Measurements from ENCODE around the gene ACIN1.

The ACIN1 gene

GRCh38 chr14:23094666-23095195, at the start of gene ACIN1:
ACIN1 (minus strand) TSS chr14:23095136; CDS start chr14:23095112, 24 bp downstream.
- peak; percentile 98 for DNase-seq

GRCh38 chr14:23143911-23144310, 49.0 kb upstream of the ACIN1 start:
- no peak for DNase-seq

GRCh38 chr14:23142826-23143225, 47.9 kb upstream of the ACIN1 start:
- no peak for DNase-seq

- no peak for DNase-seq
These were observed 46.9 kb upstream of the ACIN1 start for GRCh38 chr14:23141706-23142444.

- no peak for DNase-seq
These were observed 45.4 kb upstream of the ACIN1 start for GRCh38 chr14:23140371-23140770.

- no peak for DNase-seq
These were observed 44.9 kb upstream of the ACIN1 start for GRCh38 chr14:23139874-23140273.

GRCh38 chr14:23137813-23138535, 43.0 kb upstream of the ACIN1 start:
- no peak for DNase-seq

- no peak for DNase-seq
These were observed 42.4 kb upstream of the ACIN1 start for GRCh38 chr14:23137192-23137812.

GRCh38 chr14:23136566-23137133, 41.7 kb upstream of the ACIN1 start:
- no peak for DNase-seq

GRCh38 chr14:23132970-23133369, 38.0 kb upstream of the ACIN1 start:
- DNase-seq: no peak

GRCh38 chr14:23131482-23131881, 36.5 kb upstream of the ACIN1 start:
- no peak for DNase-seq

GRCh38 chr14:23130871-23131270, 35.9 kb upstream of the ACIN1 start:
- no peak for DNase-seq

GRCh38 chr14:23129759-23130316, 34.9 kb upstream of the ACIN1 start:
- no peak for DNase-seq

- DNase-seq: no peak
These were observed 34.2 kb upstream of the ACIN1 start for GRCh38 chr14:23128969-23129758.

GRCh38 chr14:23127861-23128260, 32.9 kb upstream of the ACIN1 start:
- no peak for DNase-seq

GRCh38 chr14:23126548-23127278, 31.8 kb upstream of the ACIN1 start:
- DNase-seq: no peak

- DNase-seq: no peak
These were observed 31.1 kb upstream of the ACIN1 start for GRCh38 chr14:23125933-23126524.

- no peak for DNase-seq
These were observed 30.1 kb upstream of the ACIN1 start for GRCh38 chr14:23125011-23125410.

- no peak for DNase-seq
These were observed 29.5 kb upstream of the ACIN1 start for GRCh38 chr14:23124337-23124954.

GRCh38 chr14:23123419-23123818, 28.5 kb upstream of the ACIN1 start:
- DNase-seq: no peak

GRCh38 chr14:23122086-23122485, 27.1 kb upstream of the ACIN1 start:
- no peak for DNase-seq

Data from activated CD8-positive, alpha-beta memory T cell treated with anti-CD3 and anti-CD28 coated beads, Interleukin-2, amount 50 U/mL, for 48 hours (primary cell).